ENCODE results near the gene AP5S1.

The AP5S1 gene

GRCh38 chr20:3875378-3875974 lies 55.1 kb downstream of the AP5S1 start:
- DNase-seq: no peak

GRCh38 chr20:3876000-3876399 lies 55.7 kb downstream of the AP5S1 start:
- ATAC-seq (no peak), DNase-seq (no peak)

More at GRCh38 chr20:3875378-3875974, 55.1 kb downstream of the AP5S1 start:
- no peak for ATAC-seq

DNA sequence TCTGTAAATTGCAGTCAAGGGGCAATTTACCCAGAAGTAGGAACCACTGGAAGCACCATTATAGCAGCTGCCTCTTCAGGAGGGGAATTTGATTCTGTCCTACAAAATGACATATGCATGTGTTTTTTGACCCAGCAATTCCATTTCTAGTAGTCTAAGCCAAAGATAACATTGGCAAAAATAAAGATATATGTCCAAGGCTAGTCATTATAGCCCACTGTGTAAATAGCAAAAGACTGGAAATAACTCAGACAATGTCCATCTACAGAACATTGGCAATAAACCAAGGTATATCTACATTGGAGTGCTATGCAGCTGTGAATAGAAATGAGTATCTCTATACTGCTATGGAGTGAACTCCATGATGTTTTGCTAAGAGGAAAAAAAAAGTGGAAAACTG lies 56.3 kb downstream of the AP5S1 start:
- no peak for DNase-seq
- no peak for ATAC-seq
